Loucy (cell line): ENCODE measurements around the gene SEPSECS.
A peak's percentile ranks its signal among the peaks of the same experiment; 100 is the strongest.

Source experiments
- H2AFZ ChIP-seq: fragments of 200-600 bp; sonication (generic); 2 replicates; pipeline ENCODE4 v1.6.0; 2016; ENCODE audit warnings: antibody characterized with exemption, mild to moderate bottlenecking, low read length, moderate library complexity
- H3F3A ChIP-seq: fragments of 200-600 bp; 2 replicates; pipeline ENCODE4 v1.6.0; 2016; ENCODE audit warnings: antibody characterized with exemption, low read depth, mild to moderate bottlenecking
- H3K27me3 ChIP-seq: fragments of 200-600 bp; sonication (generic); 2 replicates; pipeline ENCODE4 v1.6.1; 2014; ENCODE audit warnings: low read length, mild to moderate bottlenecking; ENCODE audit not compliant: insufficient read depth, poor library complexity, severe bottlenecking
- H3K36me3 ChIP-seq: fragments of 200-600 bp; sonication (generic); 2 replicates; pipeline ENCODE4 v1.6.1; 2016; ENCODE audit warnings: low read length; ENCODE audit not compliant: insufficient read depth
- H3K4me1 ChIP-seq: fragments of 200-600 bp; sonication (generic); 2 replicates; pipeline ENCODE4 v1.5.1; 2014; ENCODE audit warnings: low read length, mild to moderate bottlenecking; ENCODE audit not compliant: insufficient read depth, poor library complexity, severe bottlenecking
- H3K4me2 ChIP-seq: fragments of 200-600 bp; sonication (generic); 2 replicates; pipeline ENCODE4 v1.6.0; 2014; ENCODE audit warnings: antibody characterized with exemption, low read length, low read depth, mild to moderate bottlenecking; ENCODE audit not compliant: poor library complexity, severe bottlenecking
- H3K4me3 ChIP-seq: fragments of 200-600 bp; sonication (generic); 2 replicates; pipeline ENCODE4 v1.5.1; 2014; ENCODE audit warnings: low read length, mild to moderate bottlenecking, mixed read lengths; ENCODE audit not compliant: poor library complexity, severe bottlenecking
- H3K79me2 ChIP-seq: fragments of 200-600 bp; sonication (generic); 2 replicates; pipeline ENCODE4 v1.6.1; 2014; ENCODE audit warnings: low read length; ENCODE audit not compliant: insufficient read depth
- H3K9ac ChIP-seq: fragments of 200-600 bp; sonication (generic); 2 replicates; pipeline ENCODE4 v1.6.0; 2014; ENCODE audit warnings: mild to moderate bottlenecking, low read depth, low read length, moderate library complexity; ENCODE audit not compliant: poor library complexity, severe bottlenecking
- H3K9me2 ChIP-seq: fragments of 200-600 bp; sonication (generic); replicated peaks from 2 replicates; pipeline ENCODE4 v1.6.1; 2016; ENCODE audit warnings: low read depth, low read length, mixed read lengths
- H3K9me3 ChIP-seq: fragments of 200-600 bp; sonication (generic); 2 replicates; pipeline ENCODE4 v1.6.1; 2014; ENCODE audit warnings: mild to moderate bottlenecking, antibody characterized with exemption, low read length, low read depth; ENCODE audit not compliant: insufficient read depth
- H4K20me1 ChIP-seq: fragments of 200-600 bp; sonication (generic); 2 replicates; pipeline ENCODE4 v1.6.0; 2014; ENCODE audit warnings: antibody characterized with exemption, low read length, mild to moderate bottlenecking; ENCODE audit not compliant: insufficient read depth, poor library complexity, severe bottlenecking
- CTCF ChIP-seq: fragments of 200-600 bp; sonication (generic); conservative IDR thresholded peaks from 2 replicates; pipeline ENCODE4 v1.5.1; 2014; ENCODE audit warnings: mild to moderate bottlenecking, antibody characterized with exemption, low read length
- EZH2phosphoT487 ChIP-seq: fragments of 200-600 bp; IDR thresholded peaks from 2 replicates; pipeline ENCODE4 v1.6.1; 2018; ENCODE audit warnings: antibody characterized with exemption, mild to moderate bottlenecking, moderate library complexity, borderline replicate concordance

The SEPSECS gene

GRCh38 chr4:25095837-25096236 is 64.4 kb downstream of the SEPSECS start:
- Histone ChIP-seq H3K4me3 (no peak overlapping the region), H3K9me3 (peaks cover 2% of the 10 kb centered on the region; the same call in 1 of the 2 replicates), H3K27me3 (no peaks in the 10 kb centered on the region), H3F3A (no peaks in the 10 kb centered on the region), H3K36me3 (no peaks in the 10 kb centered on the region), H3K4me1 (peaks cover 11% of the 10 kb centered on the region), H3K4me2 (no peak overlapping the region), H3K9me2 (no peaks in the 10 kb centered on the region), H4K20me1 (no peaks in the 10 kb centered on the region), H3K9ac (no peak overlapping the region), H2AFZ (no peak overlapping the region), H3K79me2 (no peaks in the 10 kb centered on the region)
- no peak for TF ChIP-seq CTCF
- TF ChIP-seq EZH2phosphoT487 = no peak

DNA sequence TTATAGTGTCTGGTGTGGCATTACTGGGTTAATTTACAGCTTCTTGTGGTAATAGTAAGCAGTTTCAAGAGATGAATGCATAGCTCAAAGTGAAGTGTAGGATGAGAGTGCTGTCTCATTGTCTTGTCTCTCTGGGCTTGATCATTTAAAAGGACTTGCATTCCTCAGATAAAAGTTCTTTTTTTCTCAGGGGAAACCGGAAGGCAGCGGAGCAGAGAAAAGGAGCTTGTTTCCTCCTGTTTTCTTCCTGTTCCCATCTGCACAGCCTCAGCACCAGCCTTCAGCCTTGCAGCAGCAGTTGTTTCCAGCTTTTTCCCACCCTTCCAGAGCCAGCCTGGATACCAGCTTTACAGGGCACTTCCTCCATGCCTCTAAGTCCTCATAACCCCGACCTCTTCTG is 68.1 kb downstream of the SEPSECS start:
- no peaks in the 10 kb centered on the region for H3K36me3 ChIP-seq
- H3K9ac ChIP-seq = no peak overlapping the region
- peaks cover 2% of the 10 kb centered on the region; the same call in 1 of the 2 replicates for H3K9me3 ChIP-seq
- no peak overlapping the region for H3K4me2 ChIP-seq
- TF ChIP-seq CTCF (no peak), EZH2phosphoT487 (no peak)
- H3K27me3 ChIP-seq = no peaks in the 10 kb centered on the region
- no peaks in the 10 kb centered on the region for H3K9me2 ChIP-seq
- no peak overlapping the region for H3K4me3 ChIP-seq
- no peaks in the 10 kb centered on the region for H3F3A ChIP-seq
- H4K20me1 ChIP-seq = no peaks in the 10 kb centered on the region
- H2AFZ ChIP-seq = no peak overlapping the region
- H3K79me2 ChIP-seq = no peaks in the 10 kb centered on the region
- H3K4me1 ChIP-seq = no peaks in the 10 kb centered on the region

DNA sequence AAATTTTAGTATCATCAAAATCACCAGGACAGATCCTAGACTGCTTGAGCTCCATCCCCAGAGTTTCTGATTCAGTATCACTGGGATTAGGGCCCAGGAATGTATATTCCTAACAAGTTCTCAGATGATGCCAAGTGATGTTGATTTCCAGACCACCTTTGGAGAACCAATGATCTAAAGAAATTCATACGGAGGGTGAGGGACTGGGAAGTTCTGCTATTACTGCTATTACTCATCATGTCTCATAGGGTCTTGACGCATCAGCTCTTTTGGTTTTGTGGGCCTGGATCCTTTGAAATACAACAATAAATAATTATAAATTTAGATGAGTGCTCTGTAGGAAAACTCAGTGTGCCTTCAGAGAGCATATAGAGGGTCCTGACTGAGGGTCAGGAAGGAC is 69.7 kb downstream of the SEPSECS start:
- H3K4me2 ChIP-seq = no peak overlapping the region
- H3K36me3 ChIP-seq = no peaks in the 10 kb centered on the region
- peaks cover 2% of the 10 kb centered on the region; the same call in 1 of the 2 replicates for H3K9me3 ChIP-seq
- H3K4me3 ChIP-seq = no peak overlapping the region
- H3F3A ChIP-seq = no peaks in the 10 kb centered on the region
- no peaks in the 10 kb centered on the region for H3K79me2 ChIP-seq
- no peak for TF ChIP-seq EZH2phosphoT487
- H3K9ac ChIP-seq = no peak overlapping the region
- no peaks in the 10 kb centered on the region for H3K4me1 ChIP-seq
- H2AFZ ChIP-seq = no peak overlapping the region
- no peaks in the 10 kb centered on the region for H3K27me3 ChIP-seq
- H3K9me2 ChIP-seq = no peaks in the 10 kb centered on the region
- no peaks in the 10 kb centered on the region for H4K20me1 ChIP-seq

- Histone ChIP-seq H3K4me1 (no peaks in the 10 kb centered on the region), H2AFZ (peak overlapping the region; percentile 76), H3K27me3 (no peaks in the 10 kb centered on the region), H3K9me3 (peaks cover 2% of the 10 kb centered on the region; the same call in 1 of the 2 replicates), H3K36me3 (no peaks in the 10 kb centered on the region), H3K4me2 (peak overlapping the region; percentile 66), H4K20me1 (no peaks in the 10 kb centered on the region), H3K9me2 (no peaks in the 10 kb centered on the region), H3K9ac (no peak overlapping the region), H3K4me3 (peak overlapping the region; percentile 49), H3K79me2 (no peaks in the 10 kb centered on the region), H3F3A (no peaks in the 10 kb centered on the region)
- TF ChIP-seq CTCF (no peak), EZH2phosphoT487 (no peak)
Observed at GRCh38 chr4:25089051-25089763, 71.0 kb downstream of the SEPSECS start.
